ENCODE measurements around the gene REXO4.

The REXO4 gene

GRCh38 chr9:133375116-133375723 is 42.6 kb downstream of the REXO4 start:
- ChIA-PET POLR2A (interaction anchor here (1.2 to 2.5 kb wide), 3 partner anchors 12 to 45 kb away, joined by 3 to 10 read pairs (median 3); partner anchors contain the start of genes MED22 and RPL7A), CTCF (interaction anchor here (1.1 to 4.8 kb wide), 3 partner anchors 12 to 111 kb away, joined by 3 to 22 read pairs (median 5); no protein-coding TSS in a partner anchor)
- TF ChIP-seq CTCF (IDR thresholded peaks at IDR 0.05; ENCODE audit: control extremely low read depth, extremely low read depth, low read depth, missing control alignments): peak; percentile 38
- DNase-seq (ENCODE audit: extremely low spot score): peak; percentile 39

DNA sequence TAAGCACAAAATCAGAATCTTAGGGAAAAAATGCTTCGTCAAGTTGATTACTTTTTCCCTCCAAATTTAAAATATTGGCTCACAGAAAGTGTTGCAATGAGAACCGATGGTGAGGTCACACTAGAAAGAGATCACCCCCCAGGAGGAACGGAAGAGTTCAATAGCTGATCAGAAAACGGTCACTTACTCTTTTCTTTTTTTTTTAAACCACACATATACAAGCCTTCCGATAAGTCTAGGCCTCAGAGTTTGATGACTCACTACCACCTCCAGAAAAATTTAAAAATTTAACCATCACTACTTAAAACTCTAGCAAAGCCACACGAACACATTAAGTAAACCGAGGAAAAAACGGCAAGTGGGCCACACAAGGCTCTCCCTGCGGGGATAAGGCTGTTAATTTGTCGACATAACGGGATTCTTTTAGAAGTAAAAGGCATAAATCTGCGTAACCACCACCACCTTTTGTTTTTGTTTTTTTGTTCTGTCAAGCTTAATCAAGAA is 43.1 kb downstream of the REXO4 start:
- ChIA-PET CTCF (interaction anchor here (1.1 to 4.8 kb wide), 3 partner anchors 12 to 112 kb away, joined by 3 to 22 read pairs (median 5); no protein-coding TSS in a partner anchor), POLR2A (interaction anchor here (1.2 to 2.5 kb wide), 3 partner anchors 11 to 45 kb away, joined by 3 to 10 read pairs (median 3); partner anchors contain the start of genes MED22 and RPL7A)
- DNase-seq (ENCODE audit: extremely low spot score): no peak
- no peak for TF ChIP-seq CTCF (IDR thresholded peaks at IDR 0.05; ENCODE audit: control extremely low read depth, extremely low read depth, low read depth, missing control alignments)

GRCh38 chr9:133372144-133372543 is 45.7 kb downstream of the REXO4 start:
- CTCF ChIA-PET: interaction anchor here (0.7 to 4.8 kb wide), 9 partner anchors 9 to 228 kb away, joined by 3 to 22 read pairs (median 5); partner anchors contain the start of genes SURF1 and SURF2

GRCh38 chr9:133371261-133371711 is 46.5 kb downstream of the REXO4 start:
- TF ChIP-seq CTCF (IDR thresholded peaks at IDR 0.05; ENCODE audit: control extremely low read depth, extremely low read depth, low read depth, missing control alignments): peak; percentile 33
- no peak for DNase-seq (ENCODE audit: extremely low spot score)
- ChIA-PET CTCF (interaction anchor here (0.7 to 4.8 kb wide), 13 partner anchors 8 to 227 kb away, joined by 3 to 22 read pairs (median 4); partner anchors contain the start of genes SLC2A6, SURF1 and SURF2), POLR2A (interaction anchor here (1.2 to 3.5 kb wide), 6 partner anchors 8 to 88 kb away, joined by 5 to 21 read pairs (median 7); partner anchors contain the start of genes CACFD1, MED22, RPL7A and SURF1)

More at GRCh38 chr9:133372144-133372543, 45.7 kb downstream of the REXO4 start:
- no peak for DNase-seq (ENCODE audit: extremely low spot score)
- POLR2A ChIA-PET: interaction anchor here (1.2 to 3.5 kb wide), 5 partner anchors 9 to 32 kb away, joined by 3 to 21 read pairs (median 7); partner anchors contain the start of genes MED22, RPL7A, SURF1 and SURF2
- TF ChIP-seq CTCF (IDR thresholded peaks at IDR 0.05; ENCODE audit: control extremely low read depth, extremely low read depth, low read depth, missing control alignments): no peak

DNA sequence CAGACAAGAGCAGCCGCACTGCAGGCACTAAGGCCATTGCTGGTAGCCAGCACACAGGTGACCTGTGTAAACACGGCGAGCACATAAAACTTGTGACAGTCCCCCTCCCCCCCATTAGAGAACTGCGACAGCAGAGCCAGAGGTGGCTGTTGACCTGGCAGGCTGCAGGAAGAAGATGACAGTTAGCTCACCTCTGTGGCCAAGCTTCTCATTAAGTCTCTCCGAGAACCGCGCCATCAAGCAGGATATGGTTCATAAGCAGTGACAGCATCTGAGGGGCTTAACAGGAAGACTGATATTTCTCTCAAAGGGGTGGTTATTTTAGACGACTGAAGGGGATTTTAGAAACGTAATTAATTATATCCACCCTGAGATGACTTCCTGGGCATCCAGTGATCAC is 47.1 kb downstream of the REXO4 start:
- TF ChIP-seq CTCF (IDR thresholded peaks at IDR 0.05; ENCODE audit: control extremely low read depth, extremely low read depth, low read depth, missing control alignments): no peak
- DNase-seq (ENCODE audit: extremely low spot score): no peak
- ChIA-PET POLR2A (interaction anchor here (1.2 to 3.5 kb wide), 5 partner anchors 7 to 89 kb away, joined by 5 to 21 read pairs (median 7); partner anchors contain the start of genes CACFD1, MED22, RPL7A and SURF1), CTCF (interaction anchor here (0.9 to 4.8 kb wide), 9 partner anchors 8 to 185 kb away, joined by 3 to 22 read pairs (median 5); partner anchors contain the start of genes SLC2A6, SURF1 and SURF2)

DNA sequence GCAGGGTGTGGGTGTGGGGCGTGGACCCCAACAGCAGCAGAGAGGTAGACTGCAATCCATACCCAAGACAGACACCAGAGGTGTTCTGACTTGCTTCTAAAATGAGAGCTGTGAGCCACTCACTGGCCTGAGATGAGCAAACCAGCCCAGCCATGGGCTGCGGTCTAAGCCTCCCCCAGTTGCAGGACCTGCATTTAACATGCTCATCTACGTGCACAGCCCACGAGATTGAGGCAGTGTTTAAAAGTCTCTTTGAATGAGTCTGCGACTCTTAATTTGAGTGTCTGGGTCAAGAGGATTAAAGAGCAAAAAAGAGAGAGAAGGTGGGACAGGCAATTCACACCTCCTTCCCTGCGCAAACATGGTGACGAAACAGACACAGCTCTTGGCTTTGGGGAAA is 47.9 kb downstream of the REXO4 start:
- POLR2A ChIA-PET: interaction anchor here (3.1 kb wide), 1 partner anchor 15 kb away, joined by 21 read pairs; the partner anchor contains the start of genes SURF1 and SURF2
- no peak for TF ChIP-seq CTCF (IDR thresholded peaks at IDR 0.05; ENCODE audit: control extremely low read depth, extremely low read depth, low read depth, missing control alignments)
- DNase-seq (ENCODE audit: extremely low spot score): no peak
- CTCF ChIA-PET: interaction anchor here (1.5 kb wide), 1 partner anchor 30 kb away, joined by 4 read pairs; no protein-coding TSS in a partner anchor
